GM19324 (cell line): ENCODE measurements around the gene SLC22A13.

Experiments used
- ATAC-seq: cut with Tn5 transposase; IDR thresholded peaks from one replicate; pipeline ENCODE4 v1.9.1; 2021; ENCODE audit warnings: mild to moderate bottlenecking, moderate library complexity; ENCODE audit not compliant: unreplicated experiment, low FRiP score

The SLC22A13 gene

DNA sequence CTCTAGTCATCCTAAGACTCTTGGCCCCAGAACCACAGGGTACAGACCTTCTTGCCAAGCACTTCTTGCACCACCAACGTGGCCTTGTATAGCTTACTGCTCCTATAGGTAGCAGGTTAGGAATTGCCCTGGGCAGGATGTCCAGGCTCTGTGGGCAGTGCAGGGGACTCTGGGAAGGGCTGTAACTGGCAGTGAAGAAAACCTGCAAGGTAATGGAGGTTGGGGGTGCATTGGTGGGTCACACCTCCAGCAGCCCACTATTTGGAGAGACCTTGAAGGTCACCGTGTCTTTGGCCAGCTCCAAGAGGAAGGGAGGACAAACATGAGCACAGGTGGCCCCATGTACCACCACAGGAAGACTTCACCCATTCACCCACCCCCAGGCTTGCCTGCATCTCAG lies 59.6 kb downstream of the SLC22A13 start:
- no peak for ATAC-seq

DNA sequence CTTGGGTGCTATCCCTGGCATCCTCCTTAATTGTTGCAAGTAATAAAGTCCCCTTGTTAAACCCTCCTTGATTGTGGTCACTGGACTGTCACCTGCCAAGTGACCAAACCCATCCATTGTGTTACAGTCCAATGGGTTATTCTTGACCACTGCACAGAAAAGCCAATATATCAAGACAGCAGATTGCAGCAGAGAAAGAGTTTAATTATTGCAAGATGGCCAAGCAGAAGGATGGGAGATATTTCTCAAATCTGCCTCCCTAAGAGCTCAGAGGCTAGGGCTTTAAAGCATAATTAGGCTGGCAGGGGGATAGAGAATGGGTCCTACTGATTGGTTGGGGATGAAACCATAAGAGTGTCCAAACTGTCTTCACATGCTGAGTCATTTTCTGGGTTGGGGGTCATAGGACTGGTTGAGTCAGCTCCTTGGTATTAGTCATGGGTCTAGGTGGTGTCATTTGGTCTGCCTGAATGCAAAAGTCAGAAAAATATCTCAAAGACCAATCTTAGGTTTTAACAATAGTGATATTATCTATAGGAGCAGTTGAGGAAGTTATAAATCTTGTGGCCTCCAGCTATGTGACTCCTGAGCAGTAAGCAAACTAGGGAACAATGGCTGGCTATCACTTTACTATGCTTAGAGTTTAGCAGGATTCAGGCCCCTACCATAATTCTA lies 61.9 kb downstream of the SLC22A13 start:
- no peak for ATAC-seq
